Motor neuron (in vitro differentiated cells): Measurements from ENCODE around the gene CALML3. TPM values are rescaled to one million over a fixed set of nuclear protein-coding genes. Genes with fewer than 3 reads are reported as not detected.

Experiments
- ATAC-seq, 8 experiments: fragments of 200-7000 bp; cut with Tn5 transposase; replicated peaks in 6 of 8; 2 replicates each; pipeline ENCODE4 v1.8.0; 2021; ENCODE audit warnings: mild to moderate bottlenecking in 8 of 8, moderate library complexity in 8 of 8
- H3K27ac ChIP-seq, 2 donors: fragments of 250-450 bp; sonication (Bioruptor Pico); 2 replicates each; pipeline ENCODE4 v1.9.0; 2021; ENCODE audit warnings: antibody characterized with exemption in 2 of 2, mild to moderate bottlenecking in 2 of 2, moderate library complexity in 1 of 2
- H3K4me1 ChIP-seq, 2 donors: fragments of 250-450 bp; sonication (Bioruptor Pico); replicated peaks in 1 of 2; 2 replicates each; pipeline ENCODE4 v1.6.1; 2021; ENCODE audit warnings: antibody characterized with exemption in 2 of 2, mild to moderate bottlenecking in 2 of 2, moderate library complexity in 1 of 2
- H3K4me3 ChIP-seq, 5 donors: fragments of 250-450 bp; sonication (Bioruptor Pico); 2 replicates each; pipeline ENCODE4 v1.9.0; 2021; ENCODE audit warnings: antibody characterized with exemption in 5 of 5, mild to moderate bottlenecking in 5 of 5, moderate library complexity in 4 of 5
- WGBS, 10 experiments: fragments of 450-650 bp; shearing (Covaris generic); methylation state at CpG; one replicate each; pipeline ENCODE4 v1.0.0; 2022; 5-methylcytosine and 5-hydroxymethylcytosine counted together
- in situ Hi-C, 9 experiments: fragments of 400-800 bp; cut with MboI; loops; one replicate each; pipeline ENCODE4 v1.15.0; 2021; ENCODE audit warnings: low sequenced_read_pairs in 9 of 9, low pct_unique_long_range_greater_than_20kb in 2 of 9; ENCODE audit not compliant: unreplicated experiment in 9 of 9
- total RNA-seq, 8 experiments: library from RNA; unstranded; fragments of 300-600 nt; gene quantifications; 2 replicates each; pipeline versions ENCODE4 v1.2.3 to v1.2.4, GENCODE V29; 2022

Gene CALML3
- total RNA-seq, 8 experiments from 2014 or later: 0.05 to 1.00 (median 0.18) TPM; not detected in 1

DNA sequence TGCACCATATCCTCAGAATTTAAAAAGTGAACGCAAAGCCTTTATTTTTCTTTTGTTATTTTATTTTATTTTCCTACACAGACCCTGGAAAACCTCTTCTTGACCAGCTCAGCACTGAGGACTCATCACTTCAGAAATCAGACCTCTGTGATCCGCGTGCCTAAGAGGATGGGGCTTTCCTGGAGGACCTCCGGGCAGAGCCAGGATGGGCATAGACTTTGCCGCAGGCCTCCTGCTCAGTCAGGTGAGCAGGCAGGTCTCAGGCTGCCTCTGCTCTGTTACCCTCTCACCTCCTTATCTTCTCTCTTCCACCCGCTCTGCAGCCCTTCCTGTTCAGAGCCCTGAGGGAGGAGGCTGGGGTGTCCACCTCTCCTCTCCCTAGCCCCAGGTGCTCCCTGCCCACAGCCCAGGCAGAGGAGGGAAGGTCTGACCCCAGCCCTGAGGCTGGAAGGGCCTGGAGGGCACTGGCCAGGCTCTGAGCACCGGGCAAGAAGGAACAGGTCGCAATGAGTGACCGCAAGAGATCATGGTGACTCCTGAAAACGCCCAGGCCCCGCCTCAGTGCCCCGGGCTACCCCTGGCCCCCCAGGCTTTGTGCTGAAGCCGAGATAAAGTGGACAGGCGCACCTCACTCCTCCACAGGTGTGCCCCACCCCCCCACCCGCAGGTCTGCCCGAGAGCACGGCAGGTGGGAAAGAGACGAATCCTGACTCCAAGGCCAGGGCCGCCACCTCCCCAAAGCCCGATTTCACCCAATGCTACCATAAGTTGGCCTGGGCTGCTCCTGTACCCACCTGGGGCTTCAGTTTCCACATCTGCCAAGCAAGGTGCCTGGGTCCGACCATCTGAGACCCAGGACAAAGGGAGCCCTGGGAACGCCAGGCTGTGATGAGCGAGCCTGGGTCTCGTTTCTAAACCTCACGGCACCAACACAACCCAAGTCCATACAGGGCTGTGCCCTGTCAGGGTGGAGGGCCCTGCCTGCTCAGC is 28.2 kb upstream of the CALML3 start:
- Histone ChIP-seq H3K4me1 (peaks cover 0 to 6% of the 10 kb centered on the region in 2 donors), H3K4me3 (no peak overlapping the region), H3K27ac (no peak overlapping the region)
- 68 to 94% (median 83%) methylated on average over 1 to 5 of the region's 25 CpGs; no CpG with 5 or more reads in 1 of the 10 experiments for WGBS, 10 experiments
- in situ Hi-C loops: no loop called here
- ATAC-seq: no peak

DNA sequence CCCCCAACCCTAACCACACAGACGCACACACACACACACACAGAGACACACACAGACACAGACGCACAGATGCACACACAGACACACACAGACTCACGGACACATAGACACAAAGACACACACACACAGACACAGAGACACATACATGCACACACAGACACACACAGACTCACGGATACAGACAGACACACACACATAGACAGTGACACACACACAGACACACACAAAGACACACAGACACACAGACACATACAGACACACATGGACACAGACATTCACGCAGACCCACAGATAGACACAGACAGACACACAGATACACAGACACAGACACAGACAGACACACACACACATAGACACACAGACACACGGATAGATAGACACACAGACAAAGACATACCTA is 27.5 kb upstream of the CALML3 start:
- no peak overlapping the region for H3K27ac ChIP-seq

DNA sequence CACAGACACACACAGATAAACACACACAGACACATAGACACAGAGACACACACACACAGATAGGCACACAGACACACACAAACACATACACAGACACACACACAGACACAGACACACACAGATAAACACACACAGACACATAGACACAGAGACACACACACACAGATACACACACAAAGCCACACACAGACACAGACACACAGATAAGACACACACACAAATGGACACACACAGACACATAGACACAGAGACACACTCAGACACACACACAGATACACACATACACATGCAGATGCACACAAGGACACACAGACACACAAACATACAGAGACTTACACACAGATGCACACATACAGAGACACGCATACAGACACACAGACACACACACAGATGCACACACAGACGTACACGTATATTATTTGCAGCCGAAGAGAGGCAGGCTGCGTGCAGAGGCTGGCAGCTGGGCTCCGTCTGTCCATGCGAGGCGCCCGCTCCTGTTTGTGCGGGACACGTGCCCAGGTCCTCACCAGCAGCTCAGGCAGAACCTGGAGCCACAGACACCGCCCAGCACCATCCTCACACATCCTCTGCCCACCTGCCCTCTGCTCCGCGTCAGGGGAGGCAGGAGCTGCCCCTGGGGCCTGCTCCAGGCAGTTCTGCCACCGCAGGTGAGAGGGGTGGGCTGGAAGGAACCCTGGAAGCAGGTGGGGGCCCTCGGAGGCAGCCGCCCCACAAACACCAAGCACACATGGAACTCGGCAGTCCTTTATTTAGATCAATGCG is 26.6 kb upstream of the CALML3 start:
- Histone ChIP-seq H3K4me3 (no peak overlapping the region), H3K4me1 (peaks cover 0 to 6% of the 10 kb centered on the region in 2 donors), H3K27ac (no peak overlapping the region)
- 75 to 93% (median 91%) methylated on average over 2 to 7 of the region's 19 CpGs; no CpG with 5 or more reads in 6 of the 10 experiments for WGBS, 10 experiments
- ATAC-seq: no peak
- in situ Hi-C loops: no loop called here

More for the DNA sequence above, 27.5 kb upstream of the CALML3 start:
- no peak for ATAC-seq
- peaks cover 0 to 6% of the 10 kb centered on the region in 2 donors for H3K4me1 ChIP-seq
- in situ Hi-C loops: no loop called here
- WGBS, 10 experiments: 31 to 100% (median 85%) methylated on average over 1 to 2 of the region's 6 CpGs; no CpG with 5 or more reads in 6 of the 10 experiments
- H3K4me3 ChIP-seq: no peak overlapping the region

DNA sequence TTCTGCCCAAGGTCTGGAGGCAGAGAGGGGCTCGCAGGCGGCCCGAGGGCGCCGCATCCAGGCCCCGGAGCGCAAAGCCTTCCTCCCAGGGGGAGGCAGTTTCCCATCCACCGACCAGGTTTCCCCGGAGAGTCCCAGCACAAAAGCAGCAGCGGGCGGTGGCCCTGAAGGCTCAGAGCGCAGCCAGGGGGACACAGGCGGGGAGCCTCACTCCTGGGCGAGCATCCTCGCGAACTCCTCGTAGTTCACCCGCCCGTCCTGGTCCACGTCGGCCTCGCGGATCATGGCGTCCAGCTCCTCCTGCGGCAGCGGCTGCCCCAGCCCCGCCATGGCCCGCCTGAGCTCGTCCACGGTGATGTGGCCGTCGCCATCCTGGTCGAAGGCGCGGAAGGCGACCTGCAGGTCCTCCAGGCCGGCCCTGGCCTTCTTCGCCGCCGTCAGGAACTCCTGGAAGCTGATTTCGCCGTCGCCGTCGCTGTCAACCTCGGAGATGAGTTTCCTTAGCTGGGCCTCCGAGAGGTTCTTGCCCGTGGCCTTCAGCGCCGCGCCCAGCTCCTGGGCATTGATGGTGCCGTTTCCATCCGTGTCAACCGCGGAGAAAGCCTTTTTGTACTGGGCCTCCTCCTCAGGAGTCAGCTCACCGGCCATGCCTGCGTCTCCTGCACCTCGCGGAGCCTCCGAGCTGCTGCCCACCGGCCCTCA is 25.8 kb upstream of the CALML3 start:
- no peak for ATAC-seq
- Histone ChIP-seq H3K4me1 (peaks cover 0 to 6% of the 10 kb centered on the region in 2 donors), H3K27ac (no peak overlapping the region), H3K4me3 (no peak overlapping the region)
- 90 to 96% (median 91%) methylated on average over 2 to 10 of the region's 61 CpGs; no CpG with 5 or more reads in 7 of the 10 experiments for WGBS, 10 experiments
- in situ Hi-C loops: no loop called here

DNA sequence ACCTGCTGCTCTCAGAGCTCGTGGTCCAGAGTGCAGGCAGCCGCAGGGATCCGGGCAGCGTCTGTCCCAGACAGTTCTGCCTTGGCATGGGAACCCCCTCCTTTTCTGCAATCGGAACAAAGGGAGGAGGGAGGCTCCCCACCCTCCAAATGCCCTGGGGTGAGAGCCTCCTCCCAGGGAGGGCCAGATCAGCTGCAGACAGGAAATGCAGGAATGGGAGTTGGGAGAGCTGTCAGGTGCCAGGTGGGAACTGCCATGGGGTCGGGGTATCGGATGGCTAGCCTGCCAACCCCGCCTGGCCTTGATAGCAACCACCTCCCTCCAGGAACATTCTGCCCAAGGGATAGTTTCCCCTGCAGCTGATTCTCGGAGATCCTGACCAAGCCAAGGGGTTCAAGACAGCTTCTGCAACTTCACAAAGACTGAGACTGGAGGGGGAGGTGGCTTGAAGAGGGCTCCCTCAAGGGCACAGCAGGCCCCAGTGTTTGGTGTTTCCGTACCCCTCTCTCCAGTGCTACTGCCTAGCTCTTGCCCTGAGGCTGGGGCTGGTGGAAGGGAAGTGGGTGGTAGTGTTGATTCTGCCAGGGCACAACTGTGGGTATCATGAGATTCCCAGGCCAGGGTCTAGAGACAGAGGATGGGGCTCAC is 25.1 kb upstream of the CALML3 start, which contains the start of gene CALML5:
Gene CALML5 (minus strand): TSS at position 78 of the 648 bp plus-strand sequence. CDS start 132 bp downstream, outside the sequence.
- H3K27ac ChIP-seq: no peak within 1 kb of the TSS
- in situ Hi-C loops: no loop called here
- ATAC-seq: peak in 3 of 8 experiments; percentile 65 to 73 (median 71)
- WGBS, 10 experiments: 40 to 100% (median 80%) methylated on average over 1 to 2 of the region's 10 CpGs; no CpG with 5 or more reads in 5 of the 10 experiments
- H3K4me3 ChIP-seq: no peak within 1 kb of the TSS
- H3K4me1 ChIP-seq: peaks cover 0 to 6% of the 10 kb centered on the region in 2 donors

DNA sequence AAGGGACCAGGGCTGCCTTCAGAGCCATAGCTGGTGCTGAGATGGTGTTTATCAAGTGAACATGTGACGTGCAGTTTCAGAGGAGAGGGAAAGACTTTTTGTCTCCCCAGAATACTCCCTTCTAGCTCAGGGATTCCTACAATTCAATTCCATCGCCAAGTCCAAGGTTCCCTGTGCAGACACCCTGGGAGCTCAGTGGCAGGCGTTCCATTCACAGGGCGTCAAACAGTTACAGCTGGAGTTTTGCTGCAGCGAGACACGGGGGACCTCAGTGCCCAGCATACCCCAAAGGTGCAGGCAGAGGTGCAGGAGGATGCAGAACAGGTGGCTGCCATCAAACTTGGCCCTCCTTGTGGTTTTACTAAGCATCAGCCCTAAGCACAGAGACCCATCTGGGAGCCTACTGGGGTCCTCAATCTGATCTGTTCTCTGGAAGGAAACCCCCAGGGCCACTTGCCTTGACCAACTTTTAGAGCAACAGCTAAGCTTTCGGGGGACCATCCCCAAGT is 24.5 kb upstream of the CALML3 start:
- in situ Hi-C loops: no loop called here
- Histone ChIP-seq H3K4me3 (no peak overlapping the region), H3K27ac (no peak overlapping the region), H3K4me1 (peaks cover 0 to 6% of the 10 kb centered on the region in 2 donors)
- WGBS, 10 experiments: 73 to 93% (median 87%) methylated on average over 3 to 5 of the region's 7 CpGs; no CpG with 5 or more reads in 7 of the 10 experiments
- ATAC-seq: no peak

DNA sequence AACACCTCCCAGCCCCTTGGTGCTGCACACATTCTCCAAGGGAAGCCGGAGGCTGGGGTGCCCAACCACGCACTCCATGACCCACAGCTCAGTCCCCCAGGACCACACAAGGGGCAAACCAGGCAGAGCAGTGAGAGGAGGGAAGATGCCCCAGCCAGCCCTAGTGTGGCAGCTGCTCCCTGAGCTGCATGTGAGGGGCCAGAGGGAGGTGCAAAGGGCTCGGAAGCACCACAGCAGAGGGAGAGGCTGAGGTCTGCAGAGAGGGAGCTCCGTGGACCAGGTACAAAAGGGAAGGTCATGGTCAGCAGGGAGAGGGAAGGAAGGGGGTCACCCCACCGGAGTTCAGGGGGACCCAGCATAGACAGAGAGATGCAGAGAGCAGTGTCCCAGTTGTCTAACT is 23.9 kb upstream of the CALML3 start:
- Histone ChIP-seq H3K4me3 (no peak overlapping the region), H3K27ac (no peak overlapping the region), H3K4me1 (peaks cover 0 to 6% of the 10 kb centered on the region in 2 donors)
- in situ Hi-C loops: no loop called here
- WGBS, 10 experiments: 60 to 92% (median 75%) methylated on average over 1 to 4 of the region's 5 CpGs; no CpG with 5 or more reads in 5 of the 10 experiments
- ATAC-seq: peak in 1 of 8 experiments; percentile 28

DNA sequence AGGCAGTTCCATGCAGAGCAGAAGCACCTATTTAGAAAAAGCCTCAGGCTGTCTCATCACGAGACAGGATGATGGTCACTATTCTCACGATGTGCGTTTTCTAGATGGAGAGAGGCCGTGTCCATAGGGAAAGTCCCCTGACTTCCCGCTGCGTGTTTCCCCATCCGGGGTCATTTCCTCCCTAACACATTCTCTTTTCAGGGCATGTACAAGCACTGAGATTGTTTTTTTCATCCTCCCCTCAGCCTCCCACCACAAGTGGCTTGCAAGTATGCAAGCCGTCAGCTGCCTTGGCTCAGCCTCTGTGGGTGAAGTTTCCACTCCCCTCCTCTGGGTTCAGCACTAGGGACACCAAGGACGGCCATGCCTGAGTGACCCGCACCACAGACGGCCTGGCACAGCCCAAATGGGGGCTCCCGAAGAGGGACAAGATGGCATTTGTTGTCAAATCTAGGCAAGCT is 22.7 kb upstream of the CALML3 start:
- peak in 2 of 8 experiments; percentile 17 to 27 for ATAC-seq
- WGBS, 10 experiments: 71 to 100% (median 82%) methylated on average over 3 to 11 of the region's 12 CpGs; no CpG with 5 or more reads in 4 of the 10 experiments
- Histone ChIP-seq H3K27ac (no peak overlapping the region), H3K4me1 (peaks cover 0 to 6% of the 10 kb centered on the region in 2 donors), H3K4me3 (no peak overlapping the region)
- in situ Hi-C loops: no loop called here

DNA sequence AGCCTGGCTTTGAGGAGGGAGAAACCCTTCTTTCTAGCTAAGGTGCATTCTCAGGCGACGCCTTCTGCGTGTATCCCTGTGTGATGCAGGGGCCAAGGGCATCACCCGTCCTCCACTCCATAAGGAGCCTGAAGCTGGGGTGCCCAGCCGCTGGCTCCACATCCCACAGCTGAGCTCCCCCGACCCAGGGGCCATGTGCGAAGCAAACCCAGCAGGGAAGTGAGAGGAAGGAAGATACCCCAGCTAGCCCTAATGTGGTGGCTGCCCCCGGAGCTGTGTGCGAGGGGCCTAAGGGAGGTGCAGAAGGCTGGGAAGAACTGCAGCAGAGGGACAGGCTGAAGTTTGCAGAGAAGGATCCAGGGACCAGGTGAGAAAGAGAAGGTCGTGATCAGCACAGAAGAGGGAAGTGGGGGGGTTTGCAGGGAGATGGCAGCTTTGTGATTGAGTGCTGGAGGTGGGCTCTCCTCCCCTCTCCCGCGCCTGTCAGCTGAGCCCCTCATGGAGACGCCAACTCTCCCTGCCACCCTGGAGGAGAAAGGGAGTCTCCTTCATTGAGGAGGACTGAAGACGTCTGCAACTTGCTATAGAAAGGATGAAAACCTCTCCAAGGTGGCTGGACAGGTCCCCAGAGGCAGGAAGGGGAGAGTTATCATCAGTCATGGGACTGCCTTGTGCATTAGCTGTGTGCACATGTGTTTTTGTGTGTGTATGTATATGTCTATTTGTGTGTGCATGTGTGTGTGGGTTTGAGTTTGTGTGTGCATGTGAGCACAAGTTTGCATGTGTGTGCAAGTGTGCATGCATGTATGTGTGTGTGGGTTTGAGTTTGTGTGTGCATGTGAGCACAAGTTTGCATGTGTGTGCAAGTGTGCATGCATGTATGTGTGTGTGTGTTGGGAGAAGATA is 21.9 kb upstream of the CALML3 start:
- Histone ChIP-seq H3K4me3 (no peak overlapping the region), H3K27ac (no peak overlapping the region), H3K4me1 (peaks cover 0 to 6% of the 10 kb centered on the region in 2 donors)
- ATAC-seq: no peak
- in situ Hi-C loops: no loop called here
- 33 to 100% (median 79%) methylated on average over 2 to 4 of the region's 14 CpGs; no CpG with 5 or more reads in 5 of the 10 experiments for WGBS, 10 experiments

DNA sequence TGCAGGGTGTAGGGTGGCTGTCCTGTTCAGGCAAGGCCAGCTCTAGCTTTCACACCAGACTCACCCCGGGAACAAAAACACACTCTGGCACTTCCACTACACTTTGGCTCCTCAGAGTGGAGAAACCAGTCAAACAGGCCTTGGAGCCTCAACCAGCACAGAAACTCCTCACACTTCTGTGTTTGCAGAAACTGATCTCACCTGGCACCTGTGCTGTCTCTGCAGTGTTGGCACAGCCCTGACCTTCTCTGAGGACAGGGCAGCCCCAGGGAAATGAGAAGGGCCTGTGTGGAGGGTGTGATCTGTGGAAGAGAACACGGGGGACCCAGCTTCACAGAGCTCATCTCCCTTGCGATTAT is 21.3 kb upstream of the CALML3 start:
- H3K27ac ChIP-seq: no peak overlapping the region
- H3K4me1 ChIP-seq: peaks cover 0 to 6% of the 10 kb centered on the region in 2 donors
- WGBS, 10 experiments: 57 to 100% (median 71%) methylated on average over 1 to 2 of the region's 3 CpGs; no CpG with 5 or more reads in 6 of the 10 experiments
- H3K4me3 ChIP-seq: no peak overlapping the region
- in situ Hi-C loops: no loop called here
- no peak for ATAC-seq
